ENCODE data around the gene PCDHB9. TPM values are rescaled to one million over a fixed set of nuclear protein-coding genes. Genes with fewer than 3 reads are reported as not detected.
"Not testable (repeated sequence)": the region's sequence is repeated elsewhere in the genome, so short reads cannot be mapped to it uniquely, and the experiment has no call there.

Gene PCDHB9
- total and polyA plus RNA-seq, 9 of the 15 experiments (the other 6 are each of a cell fraction or from before 2014, with no cell fraction given) = not detected

DNA sequence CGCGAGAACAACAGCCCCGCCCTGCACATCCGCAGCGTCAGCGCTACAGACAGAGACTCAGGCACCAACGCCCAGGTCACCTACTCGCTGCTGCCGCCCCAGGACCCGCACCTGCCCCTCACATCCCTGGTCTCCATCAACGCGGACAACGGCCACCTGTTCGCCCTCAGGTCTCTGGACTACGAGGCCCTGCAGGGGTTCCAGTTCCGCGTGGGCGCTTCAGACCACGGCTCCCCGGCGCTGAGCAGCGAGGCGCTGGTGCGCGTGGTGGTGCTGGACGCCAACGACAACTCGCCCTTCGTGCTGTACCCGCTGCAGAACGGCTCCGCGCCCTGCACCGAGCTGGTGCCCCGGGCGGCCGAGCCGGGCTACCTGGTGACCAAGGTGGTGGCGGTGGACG lies 28.5 kb downstream of the PCDHB9 start:
- H3K79me2 ChIP-seq (ENCODE audit: control insufficient read depth, insufficient read depth, low read length); H4K20me1 ChIP-seq (replicated peaks; ENCODE audit: control insufficient read depth, insufficient read depth, low read length); DNase-seq (ENCODE audit: extremely low read depth in 1 of 4, low spot score in 3 of 4); FAIRE-seq; H3K9me1 ChIP-seq (ENCODE audit: control insufficient read depth, insufficient read depth, low read length); H3K9me3 ChIP-seq (replicated peaks; ENCODE audit: control insufficient read depth, insufficient read depth, low read depth, low read length); ATAC-seq; CTCF ChIA-PET (ENCODE audit: low intra/inter-chr PET ratio); H3K4me2 ChIP-seq (ENCODE audit: insufficient read depth, low read length); H3K4me1 ChIP-seq (replicated peaks in 1 of 2; ENCODE audit: control insufficient read depth in 2 of 2, insufficient read depth in 2 of 2, low read length in 2 of 2); H3K9ac ChIP-seq (ENCODE audit: insufficient read depth in 1 of 2, low read depth in 2 of 2, low read length in 2 of 2); BruUV-seq (replicated peaks); H3K27me3 ChIP-seq (ENCODE audit: control insufficient read depth in 2 of 2, insufficient read depth in 2 of 2, low read length in 2 of 2); H3K27ac ChIP-seq (ENCODE audit: extremely low read depth, low read depth, low read length); H3K36me3 ChIP-seq (ENCODE audit: control insufficient read depth, insufficient read depth, low read length); H2AFZ ChIP-seq (ENCODE audit: low read depth, low read length); POLR2A ChIA-PET; H3K4me3 ChIP-seq: not testable (repeated sequence)
- intact Hi-C loops (cut with micrococcal nuclease) = loop anchor here (10.0 kb wide), 1 partner anchor 109 kb away; the partner anchor contains the start of gene TAF7
- in situ Hi-C loops (cut with MboI) = loop anchor here (25.0 kb wide), 1 partner anchor 922 kb away; no protein-coding TSS in a partner anchor
- 6% methylated on average over 28 of the region's 40 CpGs for WGBS (ENCODE audit: insufficient coverage, low coverage, missing lambda C conversion rate)

DNA sequence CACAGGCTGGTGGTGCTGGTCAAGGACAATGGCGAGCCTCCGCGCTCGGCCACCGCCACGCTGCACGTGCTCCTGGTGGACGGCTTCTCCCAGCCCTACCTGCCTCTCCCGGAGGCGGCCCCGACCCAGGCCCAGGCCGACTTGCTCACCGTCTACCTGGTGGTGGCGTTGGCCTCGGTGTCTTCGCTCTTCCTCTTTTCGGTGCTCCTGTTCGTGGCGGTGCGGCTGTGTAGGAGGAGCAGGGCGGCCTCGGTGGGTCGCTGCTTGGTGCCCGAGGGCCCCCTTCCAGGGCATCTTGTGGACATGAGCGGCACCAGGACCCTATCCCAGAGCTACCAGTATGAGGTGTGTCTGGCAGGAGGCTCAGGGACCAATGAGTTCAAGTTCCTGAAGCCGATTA lies 29.1 kb downstream of the PCDHB9 start:
- ATAC-seq; CTCF ChIA-PET (ENCODE audit: low intra/inter-chr PET ratio); H3K4me3 ChIP-seq; H3K4me1 ChIP-seq (replicated peaks in 1 of 2; ENCODE audit: control insufficient read depth in 2 of 2, insufficient read depth in 2 of 2, low read length in 2 of 2); H3K9ac ChIP-seq (ENCODE audit: insufficient read depth in 1 of 2, low read depth in 2 of 2, low read length in 2 of 2); H3K9me1 ChIP-seq (ENCODE audit: control insufficient read depth, insufficient read depth, low read length); H3K36me3 ChIP-seq (ENCODE audit: control insufficient read depth, insufficient read depth, low read length); H3K27me3 ChIP-seq (ENCODE audit: control insufficient read depth in 2 of 2, insufficient read depth in 2 of 2, low read length in 2 of 2); H3K27ac ChIP-seq (ENCODE audit: extremely low read depth, low read depth, low read length); BruUV-seq (replicated peaks); H4K20me1 ChIP-seq (replicated peaks; ENCODE audit: control insufficient read depth, insufficient read depth, low read length); FAIRE-seq; H2AFZ ChIP-seq (ENCODE audit: low read depth, low read length); H3K79me2 ChIP-seq (ENCODE audit: control insufficient read depth, insufficient read depth, low read length); H3K9me3 ChIP-seq (replicated peaks; ENCODE audit: control insufficient read depth, insufficient read depth, low read depth, low read length); DNase-seq (ENCODE audit: extremely low read depth in 1 of 4, low spot score in 3 of 4); POLR2A ChIA-PET; H3K4me2 ChIP-seq (ENCODE audit: insufficient read depth, low read length): not testable (repeated sequence)
- in situ Hi-C loops (cut with MboI) (loop anchor here (25.0 kb wide), 1 partner anchor 921 kb away; no protein-coding TSS in a partner anchor), intact Hi-C loops (cut with micrococcal nuclease) (loop anchor here (10.0 kb wide), 1 partner anchor 109 kb away; the partner anchor contains the start of gene TAF7)
- 4% methylated on average over 11 of the region's 26 CpGs for WGBS (ENCODE audit: insufficient coverage, low coverage, missing lambda C conversion rate)
